ENCODE measurements around the gene EPC1. TPM values are rescaled to one million over a fixed set of nuclear protein-coding genes. Genes with fewer than 3 reads are reported as not detected.
A peak's percentile ranks its signal among the peaks of the same experiment; 100 is the strongest.

EPC1 gene
- total and polyA plus RNA-seq, 4 donors: 44.5 to 71.5 (median 51.0) TPM

DNA sequence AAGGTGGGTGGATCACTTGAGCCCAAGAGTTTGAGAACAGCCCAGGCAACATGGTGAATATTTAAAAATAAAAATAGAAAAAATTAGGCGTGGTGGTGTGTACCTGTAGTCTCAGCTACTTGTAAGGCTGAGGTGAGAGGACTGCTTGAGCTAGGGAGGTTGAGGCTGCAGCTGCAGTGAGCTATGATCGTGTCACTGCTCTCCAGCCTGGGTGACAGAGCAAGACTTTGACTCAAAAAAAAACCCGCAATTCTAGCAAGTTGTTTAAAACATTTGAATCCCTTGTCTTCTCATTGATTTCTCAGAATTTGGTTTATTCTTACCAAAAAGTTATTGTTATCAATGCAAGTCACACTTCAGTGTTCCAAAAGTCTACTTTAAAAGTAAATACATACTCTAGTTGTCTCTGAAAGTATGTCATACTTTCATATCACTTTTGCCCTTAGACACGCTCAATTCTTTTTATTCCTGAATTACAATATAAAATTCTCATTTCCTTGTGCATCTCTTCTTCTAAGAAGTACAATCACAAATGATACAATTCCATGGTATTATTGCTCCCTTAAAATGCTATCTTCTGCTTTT lies 6.3 kb downstream of the EPC1 start:
- no peak for DNase-seq (ENCODE audit: low read depth in 4 of 6, low spot score in 6 of 6)
- WGBS (ENCODE audit: insufficient coverage): no CpG with 5 or more reads among the region's 4 CpGs
- peaks cover 9% of the 10 kb centered on the region for H3K4me1 ChIP-seq (ENCODE audit: control insufficient read depth, insufficient read depth, low read length)
- H3K4me3 ChIP-seq (ENCODE audit: low read depth, low read length): no peak overlapping the region
- peaks cover 7% of the 10 kb centered on the region for H3K36me3 ChIP-seq (ENCODE audit: control insufficient read depth, insufficient read depth, low read length)
- H3K27me3 ChIP-seq (ENCODE audit: control insufficient read depth, insufficient read depth, low read length): no peaks in the 10 kb centered on the region
- H3K27ac ChIP-seq (ENCODE audit: low read depth, low read length): no peak overlapping the region
- H3K9me3 ChIP-seq (ENCODE audit: control insufficient read depth, insufficient read depth, low read length): no peaks in the 10 kb centered on the region

DNA sequence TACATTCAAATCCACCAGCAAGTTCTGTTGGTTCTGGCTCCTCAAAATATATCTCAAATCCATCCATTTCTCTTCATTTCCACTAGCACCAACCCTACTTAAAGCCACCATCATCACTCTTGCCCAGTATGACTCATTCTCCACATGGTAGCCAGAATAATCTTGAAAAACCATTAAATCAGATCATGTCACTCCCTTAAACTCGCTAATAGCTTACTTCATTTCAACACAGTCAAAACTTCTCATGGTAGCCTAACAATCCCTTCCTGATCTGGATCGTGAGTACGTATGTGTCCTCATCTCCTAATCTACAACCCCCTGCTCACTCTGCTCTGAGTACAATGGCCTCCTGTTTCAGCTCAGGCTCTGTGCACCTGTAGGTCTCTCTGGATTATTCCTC lies 8.7 kb downstream of the EPC1 start:
- H3K9me3 ChIP-seq (ENCODE audit: control insufficient read depth, insufficient read depth, low read length): no peaks in the 10 kb centered on the region
- H3K36me3 ChIP-seq (ENCODE audit: control insufficient read depth, insufficient read depth, low read length): peaks cover 1% of the 10 kb centered on the region
- no peaks in the 10 kb centered on the region for H3K27me3 ChIP-seq (ENCODE audit: control insufficient read depth, insufficient read depth, low read length)
- no peak for DNase-seq (ENCODE audit: low read depth in 4 of 6, low spot score in 6 of 6)
- 100% methylated on average over 3 of the region's 3 CpGs for WGBS (ENCODE audit: insufficient coverage)
- no peak overlapping the region for H3K4me3 ChIP-seq (ENCODE audit: low read depth, low read length)
- no peak overlapping the region for H3K27ac ChIP-seq (ENCODE audit: low read depth, low read length)
- H3K4me1 ChIP-seq (ENCODE audit: control insufficient read depth, insufficient read depth, low read length): peaks cover 3% of the 10 kb centered on the region

GRCh38 chr10:32337350-32337749 lies 9.6 kb downstream of the EPC1 start:
- no peaks in the 10 kb centered on the region for H3K4me1 ChIP-seq (ENCODE audit: control insufficient read depth, insufficient read depth, low read length)
- no peaks in the 10 kb centered on the region for H3K27me3 ChIP-seq (ENCODE audit: control insufficient read depth, insufficient read depth, low read length)
- H3K27ac ChIP-seq (ENCODE audit: low read depth, low read length): no peak overlapping the region
- no peaks in the 10 kb centered on the region for H3K9me3 ChIP-seq (ENCODE audit: control insufficient read depth, insufficient read depth, low read length)
- no peak for DNase-seq (ENCODE audit: low read depth in 4 of 6, low spot score in 6 of 6)
- WGBS (ENCODE audit: insufficient coverage): 92% methylated on average over 1 of the region's 1 CpG
- H3K36me3 ChIP-seq (ENCODE audit: control insufficient read depth, insufficient read depth, low read length): no peaks in the 10 kb centered on the region
- H3K4me3 ChIP-seq (ENCODE audit: low read depth, low read length): no peak overlapping the region

GRCh38 chr10:32333849-32334248 lies 13.1 kb downstream of the EPC1 start:
- Histone ChIP-seq H3K27me3 (ENCODE audit: control insufficient read depth, insufficient read depth, low read length) (no peaks in the 10 kb centered on the region), H3K4me3 (ENCODE audit: low read depth, low read length) (no peak overlapping the region), H3K36me3 (ENCODE audit: control insufficient read depth, insufficient read depth, low read length) (no peaks in the 10 kb centered on the region), H3K9me3 (ENCODE audit: control insufficient read depth, insufficient read depth, low read length) (no peaks in the 10 kb centered on the region), H3K27ac (ENCODE audit: low read depth, low read length) (no peak overlapping the region), H3K4me1 (ENCODE audit: control insufficient read depth, insufficient read depth, low read length) (no peaks in the 10 kb centered on the region)
- DNase-seq (ENCODE audit: low read depth in 4 of 6, low spot score in 6 of 6): no peak
- no CpG with 5 or more reads among the region's 3 CpGs for WGBS (ENCODE audit: insufficient coverage)

DNA sequence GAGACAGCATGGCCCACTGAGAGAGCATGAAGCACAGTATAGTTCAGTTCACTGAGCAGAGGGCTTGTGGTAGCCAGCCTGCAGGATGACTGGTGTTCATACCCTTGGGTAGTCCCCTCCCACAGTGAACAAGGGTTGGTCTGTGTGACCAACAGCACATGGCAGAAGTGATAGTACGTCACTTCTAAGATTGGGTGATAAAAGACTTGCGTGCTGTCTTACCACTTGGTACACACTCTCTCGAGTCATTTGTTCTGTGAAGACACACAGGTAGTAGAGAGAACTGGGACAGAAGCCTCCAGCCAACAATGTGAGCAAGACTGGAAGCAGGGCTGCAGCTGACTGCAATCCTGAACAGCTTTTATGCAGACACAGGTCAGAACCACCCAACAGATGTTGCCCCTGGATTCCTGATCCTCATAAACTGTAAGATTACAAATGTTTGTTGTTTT lies 14.6 kb downstream of the EPC1 start:
- Histone ChIP-seq H3K4me3 (ENCODE audit: low read depth, low read length) (no peak overlapping the region), H3K27ac (ENCODE audit: low read depth, low read length) (no peak overlapping the region), H3K4me1 (ENCODE audit: control insufficient read depth, insufficient read depth, low read length) (peaks cover 3% of the 10 kb centered on the region), H3K9me3 (ENCODE audit: control insufficient read depth, insufficient read depth, low read length) (no peaks in the 10 kb centered on the region), H3K36me3 (ENCODE audit: control insufficient read depth, insufficient read depth, low read length) (no peaks in the 10 kb centered on the region), H3K27me3 (ENCODE audit: control insufficient read depth, insufficient read depth, low read length) (no peaks in the 10 kb centered on the region)
- DNase-seq (ENCODE audit: low read depth in 4 of 6, low spot score in 6 of 6): peak in 1 of 6 donors; percentile 23
- no CpG with 5 or more reads among the region's 3 CpGs for WGBS (ENCODE audit: insufficient coverage)

- no peak overlapping the region for H3K27ac ChIP-seq (ENCODE audit: low read depth, low read length)
- peaks cover 3% of the 10 kb centered on the region for H3K4me1 ChIP-seq (ENCODE audit: control insufficient read depth, insufficient read depth, low read length)
- DNase-seq (ENCODE audit: low read depth in 4 of 6, low spot score in 6 of 6): no peak
- no peak overlapping the region for H3K4me3 ChIP-seq (ENCODE audit: low read depth, low read length)
- no peaks in the 10 kb centered on the region for H3K36me3 ChIP-seq (ENCODE audit: control insufficient read depth, insufficient read depth, low read length)
- H3K27me3 ChIP-seq (ENCODE audit: control insufficient read depth, insufficient read depth, low read length): no peaks in the 10 kb centered on the region
- H3K9me3 ChIP-seq (ENCODE audit: control insufficient read depth, insufficient read depth, low read length): no peaks in the 10 kb centered on the region
Observed at GRCh38 chr10:32331606-32332005, 15.4 kb downstream of the EPC1 start.

GRCh38 chr10:32330214-32330613 lies 16.7 kb downstream of the EPC1 start:
- peaks cover 3% of the 10 kb centered on the region for H3K4me1 ChIP-seq (ENCODE audit: control insufficient read depth, insufficient read depth, low read length)
- no CpG with 5 or more reads among the region's 2 CpGs for WGBS (ENCODE audit: insufficient coverage)

GRCh38 chr10:32329061-32329460 lies 17.9 kb downstream of the EPC1 start:
- Histone ChIP-seq H3K4me3 (ENCODE audit: low read depth, low read length) (no peak overlapping the region), H3K36me3 (ENCODE audit: control insufficient read depth, insufficient read depth, low read length) (no peaks in the 10 kb centered on the region), H3K4me1 (ENCODE audit: control insufficient read depth, insufficient read depth, low read length) (peaks cover 9% of the 10 kb centered on the region), H3K9me3 (ENCODE audit: control insufficient read depth, insufficient read depth, low read length) (no peaks in the 10 kb centered on the region), H3K27me3 (ENCODE audit: control insufficient read depth, insufficient read depth, low read length) (no peaks in the 10 kb centered on the region), H3K27ac (ENCODE audit: low read depth, low read length) (no peak overlapping the region)
- WGBS (ENCODE audit: insufficient coverage): 71% methylated on average over 1 of the region's 1 CpG
- no peak for DNase-seq (ENCODE audit: low read depth in 4 of 6, low spot score in 6 of 6)

More at GRCh38 chr10:32330214-32330613, 16.7 kb downstream of the EPC1 start:
- H3K9me3 ChIP-seq (ENCODE audit: control insufficient read depth, insufficient read depth, low read length): no peaks in the 10 kb centered on the region
- H3K27me3 ChIP-seq (ENCODE audit: control insufficient read depth, insufficient read depth, low read length): no peaks in the 10 kb centered on the region
- DNase-seq (ENCODE audit: low read depth in 4 of 6, low spot score in 6 of 6): no peak
- H3K27ac ChIP-seq (ENCODE audit: low read depth, low read length): no peak overlapping the region
- H3K4me3 ChIP-seq (ENCODE audit: low read depth, low read length): no peak overlapping the region
- no peaks in the 10 kb centered on the region for H3K36me3 ChIP-seq (ENCODE audit: control insufficient read depth, insufficient read depth, low read length)

DNA sequence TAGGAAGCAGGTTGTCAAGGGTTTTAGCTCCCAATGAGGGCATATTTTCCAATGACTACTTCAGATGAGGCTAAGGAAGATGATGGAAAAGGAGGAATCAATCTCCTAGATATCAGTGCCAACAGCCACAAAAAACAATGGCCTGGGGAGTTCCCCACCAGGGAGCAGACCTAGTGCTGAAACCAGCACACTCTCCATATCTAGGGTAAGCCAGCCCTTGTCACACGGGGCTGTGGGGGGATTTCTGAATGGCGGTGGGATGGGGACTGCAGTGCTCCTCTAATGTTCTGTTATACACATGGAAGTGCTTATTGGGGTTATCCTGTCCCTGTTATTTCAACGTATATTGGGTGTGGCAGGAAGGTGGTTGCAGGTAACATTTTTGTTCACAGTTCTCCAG lies 18.5 kb downstream of the EPC1 start:
- Histone ChIP-seq H3K27me3 (ENCODE audit: control insufficient read depth, insufficient read depth, low read length) (no peaks in the 10 kb centered on the region), H3K36me3 (ENCODE audit: control insufficient read depth, insufficient read depth, low read length) (no peaks in the 10 kb centered on the region), H3K4me3 (ENCODE audit: low read depth, low read length) (no peak overlapping the region), H3K4me1 (ENCODE audit: control insufficient read depth, insufficient read depth, low read length) (peaks cover 9% of the 10 kb centered on the region), H3K27ac (ENCODE audit: low read depth, low read length) (no peak overlapping the region), H3K9me3 (ENCODE audit: control insufficient read depth, insufficient read depth, low read length) (no peaks in the 10 kb centered on the region)
- WGBS (ENCODE audit: insufficient coverage): 30% methylated on average over 2 of the region's 3 CpGs
- no peak for DNase-seq (ENCODE audit: low read depth in 4 of 6, low spot score in 6 of 6)

GRCh38 chr10:32327364-32327691 lies 19.6 kb downstream of the EPC1 start:
- Histone ChIP-seq H3K36me3 (ENCODE audit: control insufficient read depth, insufficient read depth, low read length) (no peaks in the 10 kb centered on the region), H3K4me1 (ENCODE audit: control insufficient read depth, insufficient read depth, low read length) (peaks cover 9% of the 10 kb centered on the region), H3K27me3 (ENCODE audit: control insufficient read depth, insufficient read depth, low read length) (no peaks in the 10 kb centered on the region), H3K27ac (ENCODE audit: low read depth, low read length) (no peak overlapping the region), H3K4me3 (ENCODE audit: low read depth, low read length) (no peak overlapping the region), H3K9me3 (ENCODE audit: control insufficient read depth, insufficient read depth, low read length) (no peaks in the 10 kb centered on the region)
- WGBS (ENCODE audit: insufficient coverage): no CpG with 5 or more reads among the region's 1 CpG
- DNase-seq (ENCODE audit: low read depth in 4 of 6, low spot score in 6 of 6): no peak
